ENCODE results near the gene KDF1. TPM values are rescaled to one million over a fixed set of nuclear protein-coding genes. Genes with fewer than 3 reads are reported as not detected.
A peak's percentile ranks its signal among the peaks of the same experiment; 100 is the strongest.

KDF1 gene
- total and polyA plus RNA-seq, 2 of the 13 experiments (the other 11 are each of a cell fraction or from before 2014, with no cell fraction given), result 1.9 to 4.9 TPM

GRCh38 chr1:26913754-26914619 is 46.3 kb downstream of the KDF1 start, which contains the start of gene NR0B2 (continued):
- TF ChIP-seq DNMT1 (CRISPR knock-in tag; IDR thresholded peaks at IDR 0.05), result no peak
- peak; percentile 90; the same call in 1 of the 2 replicates for TF ChIP-seq NFKB2 (CRISPR knock-in tag; IDR thresholded peaks at IDR 0.05; ENCODE audit: borderline replicate concordance)
- 0 out of 2 replicates have a peak, but pooled peaks have one; percentile 20 for TF ChIP-seq CHCHD3 (CRISPR knock-in tag; IDR thresholded peaks at IDR 0.05)
- TF ChIP-seq KDM2A (CRISPR knock-in tag; IDR thresholded peaks at IDR 0.05; ENCODE audit: borderline replicate concordance, low read depth), result peak; percentile 50; the same call in 1 of the 2 replicates
- TF ChIP-seq KLF12 (CRISPR knock-in tag; IDR thresholded peaks at IDR 0.05; ENCODE audit: borderline replicate concordance), result peak; percentile 61; the same call in 1 of the 2 replicates
- peak; percentile 42; the same call in 1 of the 2 replicates for TF ChIP-seq ZBTB14 (CRISPR knock-in tag; IDR thresholded peaks at IDR 0.05)
- TF ChIP-seq ZNF549 (CRISPR knock-in tag; IDR thresholded peaks at IDR 0.05), result no peak
- TF ChIP-seq ZBTB7B (CRISPR knock-in tag; IDR thresholded peaks at IDR 0.05), result peak; percentile 98
- no peak; the same call in 1 of the 2 replicates for TF ChIP-seq GLMP (CRISPR knock-in tag; IDR thresholded peaks at IDR 0.05; ENCODE audit: borderline replicate concordance)
- peak; percentile 93; the same call in 1 of the 2 replicates for TF ChIP-seq RORA (CRISPR knock-in tag; IDR thresholded peaks at IDR 0.05)
- peak; percentile 55; the same call in 1 of the 2 replicates for TF ChIP-seq HOMEZ (CRISPR knock-in tag; IDR thresholded peaks at IDR 0.05; ENCODE audit: low read depth)
- TF ChIP-seq ZKSCAN8 (CRISPR knock-in tag; IDR thresholded peaks at IDR 0.05; ENCODE audit: borderline replicate concordance), result peak; percentile 92
- TF ChIP-seq EED (CRISPR knock-in tag; IDR thresholded peaks at IDR 0.05), result peak; percentile 81
- no peak for TF ChIP-seq ZBTB44 (CRISPR knock-in tag; IDR thresholded peaks at IDR 0.05)
- peak; percentile 64; the same call in 1 of the 2 replicates for TF ChIP-seq ZSCAN31 (CRISPR knock-in tag; IDR thresholded peaks at IDR 0.05; ENCODE audit: low read depth)
- TF ChIP-seq BRD4 (CRISPR knock-in tag; IDR thresholded peaks at IDR 0.05), result peak; percentile 79; the same call in 1 of the 2 replicates
- peak; percentile 66; the same call in 1 of the 2 replicates for TF ChIP-seq ZNF598 (CRISPR knock-in tag; IDR thresholded peaks at IDR 0.05; ENCODE audit: borderline replicate concordance)
- no peak for TF ChIP-seq ZBTB1 (CRISPR knock-in tag; IDR thresholded peaks at IDR 0.05; ENCODE audit: borderline replicate concordance)
- TF ChIP-seq SP4 (CRISPR knock-in tag; IDR thresholded peaks at IDR 0.05), result peak; percentile 82
- peak; percentile 97 for TF ChIP-seq MAX (IDR thresholded peaks at IDR 0.05)
- TF ChIP-seq ZFP41 (CRISPR knock-in tag; IDR thresholded peaks at IDR 0.05; ENCODE audit: borderline replicate concordance), result no peak
- TF ChIP-seq CREB3 (CRISPR knock-in tag; IDR thresholded peaks at IDR 0.05), result no peak
